Sigmoid colon (tissue), 3 donors: ENCODE results near the gene PCDH10.

Source experiments
- POLR2A ChIP-seq, 2 donors: fragments of 450-650 bp; IDR thresholded peaks; one replicate each; pipeline ENCODE4 v1.6.1; 2016; ENCODE audit warnings: antibody characterized with exemption in 2 of 2, mild to moderate bottlenecking in 2 of 2, moderate library complexity in 2 of 2
- TF ChIP-seq, protein P1 (sequence below), 4 experiments: fragments of 450-650 bp in 3 of 4; fragments of 200-600 bp in 1 of 4; IDR thresholded peaks; one replicate each; pipeline ENCODE4 v1.5.1; 2016 to 2019; ENCODE audit warnings: antibody characterized with exemption in 4 of 4, mild to moderate bottlenecking in 3 of 4, moderate library complexity in 2 of 4

DNA sequence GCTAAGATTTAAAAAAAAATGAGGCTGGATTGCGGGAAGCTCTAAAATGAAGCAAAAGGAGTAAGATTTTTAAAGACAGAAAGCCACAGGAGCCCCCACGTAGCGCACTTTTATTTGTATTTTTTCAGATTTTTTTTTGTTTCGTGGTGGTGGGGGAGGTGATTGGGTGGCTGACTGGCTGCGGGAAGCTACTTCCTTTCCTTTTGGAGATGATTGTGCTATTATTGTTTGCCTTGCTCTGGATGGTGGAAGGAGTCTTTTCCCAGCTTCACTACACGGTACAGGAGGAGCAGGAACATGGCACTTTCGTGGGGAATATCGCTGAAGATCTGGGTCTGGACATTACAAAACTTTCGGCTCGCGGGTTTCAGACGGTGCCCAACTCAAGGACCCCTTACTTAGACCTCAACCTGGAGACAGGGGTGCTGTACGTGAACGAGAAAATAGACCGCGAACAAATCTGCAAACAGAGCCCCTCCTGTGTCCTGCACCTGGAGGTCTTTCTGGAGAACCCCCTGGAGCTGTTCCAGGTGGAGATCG is 908 bp downstream of the PCDH10 start:
- TF ChIP-seq, protein P1, sequence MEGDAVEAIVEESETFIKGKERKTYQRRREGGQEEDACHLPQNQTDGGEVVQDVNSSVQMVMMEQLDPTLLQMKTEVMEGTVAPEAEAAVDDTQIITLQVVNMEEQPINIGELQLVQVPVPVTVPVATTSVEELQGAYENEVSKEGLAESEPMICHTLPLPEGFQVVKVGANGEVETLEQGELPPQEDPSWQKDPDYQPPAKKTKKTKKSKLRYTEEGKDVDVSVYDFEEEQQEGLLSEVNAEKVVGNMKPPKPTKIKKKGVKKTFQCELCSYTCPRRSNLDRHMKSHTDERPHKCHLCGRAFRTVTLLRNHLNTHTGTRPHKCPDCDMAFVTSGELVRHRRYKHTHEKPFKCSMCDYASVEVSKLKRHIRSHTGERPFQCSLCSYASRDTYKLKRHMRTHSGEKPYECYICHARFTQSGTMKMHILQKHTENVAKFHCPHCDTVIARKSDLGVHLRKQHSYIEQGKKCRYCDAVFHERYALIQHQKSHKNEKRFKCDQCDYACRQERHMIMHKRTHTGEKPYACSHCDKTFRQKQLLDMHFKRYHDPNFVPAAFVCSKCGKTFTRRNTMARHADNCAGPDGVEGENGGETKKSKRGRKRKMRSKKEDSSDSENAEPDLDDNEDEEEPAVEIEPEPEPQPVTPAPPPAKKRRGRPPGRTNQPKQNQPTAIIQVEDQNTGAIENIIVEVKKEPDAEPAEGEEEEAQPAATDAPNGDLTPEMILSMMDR (IDR thresholded peaks at IDR 0.05), result no peak
- TF ChIP-seq POLR2A (IDR thresholded peaks at IDR 0.05), result no peak
